OCI-LY3 (cell line): Measurements from ENCODE around the gene SCD5.

Experiments used
- EZH2phosphoT487 ChIP-seq: fragments of 200-600 bp; shearing (Covaris generic); IDR thresholded peaks from 2 replicates; pipeline ENCODE4 v1.6.1; 2018; ENCODE audit warnings: antibody characterized with exemption, mixed run types, low read depth
- TF ChIP-seq, protein P1 (sequence below): fragments of 200-600, 300-600 bp; sonication (generic); IDR thresholded peaks from 2 replicates; pipeline ENCODE4 v1.5.1; 2014; ENCODE audit warnings: antibody characterized with exemption, low read length, low read depth

DNA sequence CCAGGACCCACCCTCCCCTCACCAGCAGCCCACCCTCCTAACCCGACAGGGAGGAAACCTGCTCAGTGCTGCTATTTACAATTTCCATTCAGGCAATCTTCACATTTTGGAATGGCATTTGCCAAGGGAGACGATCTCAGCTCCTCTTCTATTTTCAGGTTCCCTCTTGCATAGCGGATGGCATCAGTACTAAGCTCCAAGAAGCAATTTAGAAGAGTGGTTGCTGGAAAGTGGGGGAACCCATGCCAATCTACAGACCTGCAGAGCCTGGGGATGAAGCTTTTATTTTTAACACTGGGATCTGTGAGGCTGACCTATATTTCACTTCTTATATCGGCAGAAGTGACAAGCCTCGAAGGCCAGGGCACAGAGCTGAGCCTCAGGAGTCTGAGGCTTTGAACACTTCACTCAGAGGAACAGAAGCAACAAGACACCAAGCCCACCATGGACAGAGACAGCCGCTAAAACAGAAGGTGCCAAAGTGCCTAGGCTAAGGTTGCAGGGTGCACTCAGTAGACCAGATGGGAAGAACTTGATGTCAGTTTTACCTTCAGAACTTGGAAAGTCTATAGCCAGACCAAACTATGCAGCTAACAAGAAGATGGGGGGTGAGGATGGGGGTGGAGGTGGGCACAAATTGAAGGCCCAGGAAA lies 44.0 kb downstream of the SCD5 start:
- TF ChIP-seq, protein P1, sequence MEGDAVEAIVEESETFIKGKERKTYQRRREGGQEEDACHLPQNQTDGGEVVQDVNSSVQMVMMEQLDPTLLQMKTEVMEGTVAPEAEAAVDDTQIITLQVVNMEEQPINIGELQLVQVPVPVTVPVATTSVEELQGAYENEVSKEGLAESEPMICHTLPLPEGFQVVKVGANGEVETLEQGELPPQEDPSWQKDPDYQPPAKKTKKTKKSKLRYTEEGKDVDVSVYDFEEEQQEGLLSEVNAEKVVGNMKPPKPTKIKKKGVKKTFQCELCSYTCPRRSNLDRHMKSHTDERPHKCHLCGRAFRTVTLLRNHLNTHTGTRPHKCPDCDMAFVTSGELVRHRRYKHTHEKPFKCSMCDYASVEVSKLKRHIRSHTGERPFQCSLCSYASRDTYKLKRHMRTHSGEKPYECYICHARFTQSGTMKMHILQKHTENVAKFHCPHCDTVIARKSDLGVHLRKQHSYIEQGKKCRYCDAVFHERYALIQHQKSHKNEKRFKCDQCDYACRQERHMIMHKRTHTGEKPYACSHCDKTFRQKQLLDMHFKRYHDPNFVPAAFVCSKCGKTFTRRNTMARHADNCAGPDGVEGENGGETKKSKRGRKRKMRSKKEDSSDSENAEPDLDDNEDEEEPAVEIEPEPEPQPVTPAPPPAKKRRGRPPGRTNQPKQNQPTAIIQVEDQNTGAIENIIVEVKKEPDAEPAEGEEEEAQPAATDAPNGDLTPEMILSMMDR = no peak
- no peak for TF ChIP-seq EZH2phosphoT487
